Measurements from ENCODE around the gene TMEM107.
A peak's percentile ranks its signal among the peaks of the same experiment; 100 is the strongest.

GRCh38 chr17:8138672-8139371 lies 37.4 kb downstream of the TMEM107 start:
- no peak for TF ChIP-seq JUN (CRISPR knock-in tag; IDR thresholded peaks at IDR 0.05)
- TF ChIP-seq MXD4 (CRISPR knock-in tag; IDR thresholded peaks at IDR 0.05; ENCODE audit: borderline replicate concordance) = no peak
- TF ChIP-seq CTCF (IDR thresholded peaks at IDR 0.05) = peak; percentile 83
- no peak for TF ChIP-seq USF2 (CRISPR knock-in tag; IDR thresholded peaks at IDR 0.05)
- TF ChIP-seq ATF1 (CRISPR knock-in tag; IDR thresholded peaks at IDR 0.05) = no peak
- no peak for TF ChIP-seq RELA (CRISPR knock-in tag; IDR thresholded peaks at IDR 0.05; ENCODE audit: borderline replicate concordance)
- TF ChIP-seq, protein P1, sequence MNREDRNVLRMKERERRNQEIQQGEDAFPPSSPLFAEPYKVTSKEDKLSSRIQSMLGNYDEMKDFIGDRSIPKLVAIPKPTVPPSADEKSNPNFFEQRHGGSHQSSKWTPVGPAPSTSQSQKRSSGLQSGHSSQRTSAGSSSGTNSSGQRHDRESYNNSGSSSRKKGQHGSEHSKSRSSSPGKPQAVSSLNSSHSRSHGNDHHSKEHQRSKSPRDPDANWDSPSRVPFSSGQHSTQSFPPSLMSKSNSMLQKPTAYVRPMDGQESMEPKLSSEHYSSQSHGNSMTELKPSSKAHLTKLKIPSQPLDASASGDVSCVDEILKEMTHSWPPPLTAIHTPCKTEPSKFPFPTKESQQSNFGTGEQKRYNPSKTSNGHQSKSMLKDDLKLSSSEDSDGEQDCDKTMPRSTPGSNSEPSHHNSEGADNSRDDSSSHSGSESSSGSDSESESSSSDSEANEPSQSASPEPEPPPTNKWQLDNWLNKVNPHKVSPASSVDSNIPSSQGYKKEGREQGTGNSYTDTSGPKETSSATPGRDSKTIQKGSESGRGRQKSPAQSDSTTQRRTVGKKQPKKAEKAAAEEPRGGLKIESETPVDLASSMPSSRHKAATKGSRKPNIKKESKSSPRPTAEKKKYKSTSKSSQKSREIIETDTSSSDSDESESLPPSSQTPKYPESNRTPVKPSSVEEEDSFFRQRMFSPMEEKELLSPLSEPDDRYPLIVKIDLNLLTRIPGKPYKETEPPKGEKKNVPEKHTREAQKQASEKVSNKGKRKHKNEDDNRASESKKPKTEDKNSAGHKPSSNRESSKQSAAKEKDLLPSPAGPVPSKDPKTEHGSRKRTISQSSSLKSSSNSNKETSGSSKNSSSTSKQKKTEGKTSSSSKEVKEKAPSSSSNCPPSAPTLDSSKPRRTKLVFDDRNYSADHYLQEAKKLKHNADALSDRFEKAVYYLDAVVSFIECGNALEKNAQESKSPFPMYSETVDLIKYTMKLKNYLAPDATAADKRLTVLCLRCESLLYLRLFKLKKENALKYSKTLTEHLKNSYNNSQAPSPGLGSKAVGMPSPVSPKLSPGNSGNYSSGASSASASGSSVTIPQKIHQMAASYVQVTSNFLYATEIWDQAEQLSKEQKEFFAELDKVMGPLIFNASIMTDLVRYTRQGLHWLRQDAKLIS (CRISPR knock-in tag; IDR thresholded peaks at IDR 0.05; ENCODE audit: borderline replicate concordance) = no peak
- no peak for TF ChIP-seq TEAD4 (CRISPR knock-in tag; IDR thresholded peaks at IDR 0.05)
- TF ChIP-seq, protein P2, sequence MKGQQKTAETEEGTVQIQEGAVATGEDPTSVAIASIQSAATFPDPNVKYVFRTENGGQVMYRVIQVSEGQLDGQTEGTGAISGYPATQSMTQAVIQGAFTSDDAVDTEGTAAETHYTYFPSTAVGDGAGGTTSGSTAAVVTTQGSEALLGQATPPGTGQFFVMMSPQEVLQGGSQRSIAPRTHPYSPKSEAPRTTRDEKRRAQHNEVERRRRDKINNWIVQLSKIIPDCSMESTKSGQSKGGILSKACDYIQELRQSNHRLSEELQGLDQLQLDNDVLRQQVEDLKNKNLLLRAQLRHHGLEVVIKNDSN (CRISPR knock-in tag; IDR thresholded peaks at IDR 0.05) = peak; percentile 23; the same call in 1 of the 2 replicates
- no peak for TF ChIP-seq ELF4 (CRISPR knock-in tag; IDR thresholded peaks at IDR 0.05; ENCODE audit: low read depth)
- TF ChIP-seq ESRRA (CRISPR knock-in tag; IDR thresholded peaks at IDR 0.05; ENCODE audit: borderline replicate concordance) = no peak
- TF ChIP-seq CBFB (CRISPR knock-in tag; IDR thresholded peaks at IDR 0.05; ENCODE audit: low read depth) = no peak
- no peak for TF ChIP-seq NFATC4 (CRISPR knock-in tag; IDR thresholded peaks at IDR 0.05)
- no peak for TF ChIP-seq ZNF671 (CRISPR knock-in tag; IDR thresholded peaks at IDR 0.05)

All from WTC11 (cell line).